Measurements from ENCODE around the gene CLIP2.

DNA sequence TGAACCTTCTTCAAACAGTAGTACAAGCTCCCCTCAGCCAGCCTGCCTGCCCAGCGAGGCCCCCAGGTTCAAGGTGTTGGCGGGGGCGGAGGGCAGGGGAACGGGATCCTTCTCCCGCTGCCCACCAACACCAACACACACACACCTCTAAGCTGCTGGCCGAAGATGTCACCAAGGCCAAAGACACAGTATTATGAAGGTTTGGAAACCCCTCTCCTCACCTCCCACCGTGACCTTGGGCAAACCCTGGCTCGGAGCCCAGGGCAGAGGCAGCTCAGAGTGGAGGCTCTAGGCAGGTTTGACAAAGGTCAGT lies 115.1 kb downstream of the CLIP2 start:
- no peak for TF ChIP-seq POLR2A (IDR thresholded peaks at IDR 0.05)
- TF ChIP-seq, protein P1, sequence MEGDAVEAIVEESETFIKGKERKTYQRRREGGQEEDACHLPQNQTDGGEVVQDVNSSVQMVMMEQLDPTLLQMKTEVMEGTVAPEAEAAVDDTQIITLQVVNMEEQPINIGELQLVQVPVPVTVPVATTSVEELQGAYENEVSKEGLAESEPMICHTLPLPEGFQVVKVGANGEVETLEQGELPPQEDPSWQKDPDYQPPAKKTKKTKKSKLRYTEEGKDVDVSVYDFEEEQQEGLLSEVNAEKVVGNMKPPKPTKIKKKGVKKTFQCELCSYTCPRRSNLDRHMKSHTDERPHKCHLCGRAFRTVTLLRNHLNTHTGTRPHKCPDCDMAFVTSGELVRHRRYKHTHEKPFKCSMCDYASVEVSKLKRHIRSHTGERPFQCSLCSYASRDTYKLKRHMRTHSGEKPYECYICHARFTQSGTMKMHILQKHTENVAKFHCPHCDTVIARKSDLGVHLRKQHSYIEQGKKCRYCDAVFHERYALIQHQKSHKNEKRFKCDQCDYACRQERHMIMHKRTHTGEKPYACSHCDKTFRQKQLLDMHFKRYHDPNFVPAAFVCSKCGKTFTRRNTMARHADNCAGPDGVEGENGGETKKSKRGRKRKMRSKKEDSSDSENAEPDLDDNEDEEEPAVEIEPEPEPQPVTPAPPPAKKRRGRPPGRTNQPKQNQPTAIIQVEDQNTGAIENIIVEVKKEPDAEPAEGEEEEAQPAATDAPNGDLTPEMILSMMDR (IDR thresholded peaks at IDR 0.05), result no peak

Measured in prostate gland (tissue), 2 donors.